Liver (tissue), 9 donors: ENCODE data around the gene RPTOR. TPM values are rescaled to one million over a fixed set of nuclear protein-coding genes. Genes with fewer than 3 reads are reported as not detected.

Experiments
- DNase-seq: peaks from one replicate; pipeline ENCODE4 v3.0.0-alpha.2; 2017; ENCODE audit warnings: low spot score
- H3K27ac ChIP-seq, 2 donors: one replicate each; pipeline ENCODE4 v1.7.0; 2013; ENCODE audit warnings: inconsistent platforms in 2 of 2, low read length in 2 of 2, control low read depth in 1 of 2, low read depth in 1 of 2, mild to moderate bottlenecking in 1 of 2
- H3K27me3 ChIP-seq, 4 donors: one replicate each; pipeline versions ENCODE4 v1.6.1 to v1.7.0; 2013; ENCODE audit warnings: low read length in 3 of 4, inconsistent platforms in 1 of 4, mild to moderate bottlenecking in 1 of 4, moderate library complexity in 1 of 4; ENCODE audit not compliant: control insufficient read depth in 4 of 4, insufficient read depth in 4 of 4
- H3K36me3 ChIP-seq, 4 donors: one replicate each; pipeline versions ENCODE4 v1.6.1 to v1.7.0; 2013; ENCODE audit warnings: low read length in 3 of 4, mild to moderate bottlenecking in 3 of 4, low read depth in 1 of 4, moderate library complexity in 1 of 4; ENCODE audit not compliant: control insufficient read depth in 4 of 4, insufficient read depth in 3 of 4
- H3K4me1 ChIP-seq, 4 donors: one replicate each; pipeline versions ENCODE4 v1.6.1 to v1.7.0; 2013; ENCODE audit warnings: low read length in 3 of 4, mild to moderate bottlenecking in 3 of 4, moderate library complexity in 1 of 4; ENCODE audit not compliant: control insufficient read depth in 4 of 4, insufficient read depth in 4 of 4
- H3K4me3 ChIP-seq, 3 donors: one replicate each; pipeline versions ENCODE4 v1.6.1 to v1.7.0; 2013; ENCODE audit warnings: low read length in 3 of 3, control low read depth in 1 of 3, low read depth in 1 of 3, mild to moderate bottlenecking in 1 of 3
- H3K9ac ChIP-seq, 2 donors: one replicate each; pipeline ENCODE4 v1.7.0; 2013; ENCODE audit warnings: low read length in 2 of 2, mild to moderate bottlenecking in 2 of 2, moderate library complexity in 2 of 2, control low read depth in 1 of 2, low read depth in 1 of 2
- H3K9me3 ChIP-seq, 4 donors: one replicate each; pipeline versions ENCODE4 v1.6.1 to v1.7.0; 2013; ENCODE audit warnings: low read length in 3 of 4; ENCODE audit not compliant: control insufficient read depth in 4 of 4
- ATF3 ChIP-seq: IDR thresholded peaks from 2 replicates; pipeline ENCODE4 v1.6.1; 2016; ENCODE audit warnings: antibody characterized with exemption
- CTCF ChIP-seq: fragments of 150-350 bp; IDR thresholded peaks from 2 replicates; pipeline ENCODE4 v1.5.1; 2017; ENCODE audit warnings: improper control_type of control experiment, low read depth, low read length; ENCODE audit not compliant: missing input control
- EGR1 ChIP-seq, 2 donors: IDR thresholded peaks; 2 replicates each; pipeline ENCODE4 v1.6.1; 2016 to 2018; ENCODE audit warnings: antibody characterized with exemption in 2 of 2, low read depth in 2 of 2
- FOXA1 ChIP-seq: IDR thresholded peaks from 2 replicates; pipeline ENCODE4 v1.6.1; 2016; ENCODE audit warnings: antibody characterized with exemption
- FOXA2 ChIP-seq: IDR thresholded peaks from 2 replicates; pipeline ENCODE4 v1.6.1; 2016; ENCODE audit warnings: antibody characterized with exemption
- GABPA ChIP-seq, 2 donors: IDR thresholded peaks in 1 of 2; conservative IDR thresholded peaks in 1 of 2; 2 replicates each; pipeline ENCODE4 v1.6.1; 2016; ENCODE audit warnings: antibody characterized with exemption in 2 of 2, mild to moderate bottlenecking in 1 of 2, moderate library complexity in 1 of 2
- HNF4A ChIP-seq, 2 donors: conservative IDR thresholded peaks; 2 replicates each; pipeline ENCODE4 v1.6.1; 2016; ENCODE audit warnings: antibody characterized with exemption in 2 of 2, mild to moderate bottlenecking in 2 of 2
- HNF4G ChIP-seq: IDR thresholded peaks from 2 replicates; pipeline ENCODE4 v1.6.1; 2016; ENCODE audit warnings: antibody characterized with exemption
- JUND ChIP-seq, 2 donors: IDR thresholded peaks; 2 replicates each; pipeline ENCODE4 v1.6.1; 2016; ENCODE audit warnings: antibody characterized with exemption in 2 of 2
- MAX ChIP-seq: IDR thresholded peaks from 2 replicates; pipeline ENCODE4 v1.6.1; 2016; ENCODE audit warnings: antibody characterized with exemption
- NR2F2 ChIP-seq: IDR thresholded peaks from 2 replicates; pipeline ENCODE4 v1.6.1; 2016; ENCODE audit warnings: antibody characterized with exemption
- RAD21 ChIP-seq, 2 donors: IDR thresholded peaks; 2 replicates each; pipeline ENCODE4 v1.6.1; 2016; ENCODE audit warnings: antibody characterized with exemption in 2 of 2, mild to moderate bottlenecking in 2 of 2
- REST ChIP-seq: IDR thresholded peaks from 2 replicates; pipeline ENCODE4 v1.6.1; 2016; ENCODE audit warnings: antibody characterized with exemption, mild to moderate bottlenecking
- RXRA ChIP-seq, 2 donors: IDR thresholded peaks; 2 replicates each; pipeline ENCODE4 v1.6.1; 2017 to 2018; ENCODE audit warnings: antibody characterized with exemption in 2 of 2, mild to moderate bottlenecking in 1 of 2
- SP1 ChIP-seq: IDR thresholded peaks from 2 replicates; pipeline ENCODE4 v1.6.1; 2018; ENCODE audit warnings: antibody characterized with exemption, mild to moderate bottlenecking
- TAF1 ChIP-seq: conservative IDR thresholded peaks from 2 replicates; pipeline ENCODE4 v1.6.1; 2016; ENCODE audit warnings: antibody characterized with exemption, mild to moderate bottlenecking
- YY1 ChIP-seq: IDR thresholded peaks from 2 replicates; pipeline ENCODE4 v1.6.1; 2016; ENCODE audit warnings: antibody characterized with exemption, mild to moderate bottlenecking
- ZBTB33 ChIP-seq: IDR thresholded peaks from 2 replicates; pipeline ENCODE4 v1.6.1; 2016; ENCODE audit warnings: antibody characterized with exemption
- WGBS: extraction: QIAGEN DNeasy Blood & Tissue Kit; methylation state at CpG from one replicate; pipeline ENCODE4 v1.1.7; 2013; 5-methylcytosine and 5-hydroxymethylcytosine counted together
- polyA plus RNA-seq, 2 donors: library from polyadenylated mRNA; stranded (reverse) in 1 of 2; unstranded in 1 of 2; fragments of 200-250 nt in 1 of 2; fragments of >200 nt in 1 of 2; fragmentation: Nextera tagmentation in 1 of 2; extraction: Ambion mirVana in 1 of 2; gene quantifications; one replicate each; pipeline versions ENCODE4 v1.2.1 to v1.2.3, GENCODE V29; 2013 to 2015
- total RNA-seq, 2 donors: library from RNA; depleted of rRNA; stranded (reverse); fragments of >200 nt; gene quantifications; one replicate each; pipeline ENCODE4 v1.2.3, GENCODE V29; 2014
- donor health status: healthy.
- donor health status: healthy.
- donor health status: healthy.
- donor health status: healthy.
- donor health status: healthy.

RPTOR gene
- total and polyA plus RNA-seq, 4 donors: 4.8 to 25.4 (median 11.6) TPM

GRCh38 chr17:80512233-80512632, 32.4 kb upstream of the RPTOR start:
- no peak for DNase-seq
- 86% methylated on average over 15 of the region's 15 CpGs for WGBS
- H3K27ac ChIP-seq: no peak overlapping the region
- no peaks in the 10 kb centered on the region for H3K36me3 ChIP-seq
- no peaks in the 10 kb centered on the region for H3K9me3 ChIP-seq
- no peaks in the 10 kb centered on the region for H3K27me3 ChIP-seq
- H3K4me1 ChIP-seq: no peaks in the 10 kb centered on the region
- H3K4me3 ChIP-seq: no peak overlapping the region
- TF ChIP-seq RXRA (IDR thresholded peaks at IDR 0.05) (no peak), EGR1 (IDR thresholded peaks at IDR 0.05; ENCODE audit: low read depth in 2 of 2) (no peak), HNF4G (no peak), FOXA1 (no peak), REST (no peak), JUND (IDR thresholded peaks at IDR 0.05) (no peak), CTCF (no peak), NR2F2 (no peak), GABPA (IDR thresholded peaks at IDR 0.05 in 1 of 2, conservative IDR thresholded peaks at IDR 0.05 in 1 of 2) (no peak), MAX (no peak), HNF4A (conservative IDR thresholded peaks at IDR 0.05) (no peak), ATF3 (no peak), YY1 (no peak), ZBTB33 (no peak), RAD21 (IDR thresholded peaks at IDR 0.05) (no peak), SP1 (no peak), TAF1 (no peak), FOXA2 (no peak)
- H3K9ac ChIP-seq: no peak overlapping the region
